H1 (cell line): ENCODE measurements around the gene UBE3B. TPM values are rescaled to one million over a fixed set of nuclear protein-coding genes. Genes with fewer than 3 reads are reported as not detected.

ENCODE experiments used
- CTCF ChIA-PET: fragments of 300-600 bp; sonication (Branson Sonifier 250); formaldehyde crosslinking; loops from one replicate; lab custom pipeline; 2021; ENCODE audit not compliant: partially characterized antibody; lab: Charles Lee
- POLR2A ChIA-PET: fragments of 300-600 bp; sonication (Branson Sonifier 250); formaldehyde crosslinking; loops from one replicate; lab custom pipeline; 2021; ENCODE audit warnings: inconsistent platforms; ENCODE audit not compliant: partially characterized antibody; lab: Charles Lee
- DNase-seq, 2 experiments: peaks; one replicate each; pipeline versions ENCODE4 v3.0.0 to v3.0.0-alpha.2; 2010 to 2022; ENCODE audit warnings: low spot score in 2 of 2, low read depth in 1 of 2, mixed read lengths in 1 of 2
- FAIRE-seq: peaks from 2 replicates; lab custom pipeline; 2011; peaks lifted over from hg19 to GRCh38; lab: Jason Lieb, UNC
- H2AFZ ChIP-seq: 2 replicates; pipeline ENCODE4 v1.8.1; 2012; ENCODE audit warnings: low read length, inconsistent platforms
- H2AK5ac ChIP-seq: 2 replicates; pipeline ENCODE4 v1.6.1; 2013; ENCODE audit warnings: low read depth, low read length
- H2BK120ac ChIP-seq: replicated peaks from 2 replicates; pipeline ENCODE3; 2013; ENCODE audit warnings: low read depth, low read length, inconsistent platforms
- H2BK12ac ChIP-seq: 2 replicates; pipeline ENCODE4 v1.6.1; 2013; ENCODE audit warnings: low read depth, low read length
- H2BK15ac ChIP-seq: 2 replicates; pipeline ENCODE4 v1.6.1; 2013; ENCODE audit warnings: low read length
- H2BK20ac ChIP-seq: 2 replicates; pipeline ENCODE4 v1.6.1; 2013; ENCODE audit warnings: low read length
- H2BK5ac ChIP-seq: 2 replicates; pipeline ENCODE4 v1.6.1; 2013; ENCODE audit warnings: low read depth, low read length
- H3K14ac ChIP-seq: 2 replicates; pipeline ENCODE4 v1.6.1; 2013; ENCODE audit warnings: inconsistent platforms; ENCODE audit not compliant: insufficient read length
- H3K18ac ChIP-seq: 2 replicates; pipeline ENCODE4 v1.6.1; 2013; ENCODE audit warnings: low read length; ENCODE audit errors: extremely low read depth
- H3K23ac ChIP-seq: 2 replicates; pipeline ENCODE4 v1.6.1; 2013; ENCODE audit warnings: inconsistent platforms; ENCODE audit not compliant: insufficient read length
- H3K23me2 ChIP-seq: 2 replicates; pipeline ENCODE4 v1.6.1; 2013; ENCODE audit warnings: low read depth, low read length
- H3K27ac ChIP-seq: 2 replicates; pipeline ENCODE4 v1.6.1; 2011; ENCODE audit warnings: low read depth, low read length, inconsistent platforms
- H3K27me3 ChIP-seq, 4 experiments: replicated peaks in 1 of 4; 1 replicate in 1 of 4; 2 replicates in 3 of 4; pipeline versions ENCODE4 v1.6.1 to v1.8.1; 2011 to 2013; ENCODE audit warnings: low read length in 3 of 4, mild to moderate bottlenecking in 3 of 4, inconsistent platforms in 2 of 4, mixed read lengths in 2 of 4, moderate library complexity in 1 of 4; ENCODE audit not compliant: control insufficient read depth in 3 of 4, insufficient read depth in 3 of 4; ENCODE audit errors: extremely low read depth in 1 of 4
- H3K36me3 ChIP-seq, 4 experiments: 2 replicates each; pipeline versions ENCODE4 v1.6.1 to v1.8.1; 2011 to 2013; ENCODE audit warnings: mild to moderate bottlenecking in 4 of 4, low read length in 3 of 4, moderate library complexity in 2 of 4, control low read depth in 1 of 4, inconsistent platforms in 1 of 4; ENCODE audit not compliant: insufficient read depth in 4 of 4, control insufficient read depth in 2 of 4
- H3K4ac ChIP-seq: replicated peaks from 2 replicates; pipeline ENCODE3; 2013; ENCODE audit warnings: low read length, low read depth, mixed read lengths, inconsistent platforms; ENCODE audit not compliant: insufficient read length
- H3K4me1 ChIP-seq, 4 experiments: replicated peaks in 1 of 4; 1 replicate in 1 of 4; 2 replicates in 3 of 4; pipeline versions ENCODE4 v1.6.1 to v1.8.1; 2011 to 2013; ENCODE audit warnings: low read length in 3 of 4, inconsistent platforms in 2 of 4, mixed read lengths in 1 of 4; ENCODE audit not compliant: insufficient read depth in 4 of 4, control insufficient read depth in 3 of 4
- H3K4me2 ChIP-seq, 2 experiments: 2 replicates each; pipeline versions ENCODE4 v1.6.1 to v1.8.1; 2011 to 2013; ENCODE audit warnings: low read depth in 2 of 2, low read length in 2 of 2, control low read depth in 1 of 2, inconsistent platforms in 1 of 2, mild to moderate bottlenecking in 1 of 2; ENCODE audit not compliant: insufficient read depth in 1 of 2
- H3K4me3 ChIP-seq, 4 experiments: fragments of 200-600, 300-600 bp in 1 of 4; sonication (generic), shearing (Covaris generic), sonication (Bioruptor Twin) in 1 of 4; 2 replicates each; pipeline versions ENCODE4 v1.5.1 to v1.8.1; 2011 to 2016; ENCODE audit warnings: low read length in 4 of 4, low read depth in 3 of 4, control low read depth in 2 of 4, inconsistent platforms in 2 of 4, mild to moderate bottlenecking in 2 of 4, mixed read lengths in 1 of 4, moderate library complexity in 1 of 4; ENCODE audit not compliant: insufficient read depth in 2 of 4; ENCODE audit errors: extremely low read depth in 1 of 4
- H3K56ac ChIP-seq: replicated peaks from 2 replicates; pipeline ENCODE3; 2013; ENCODE audit warnings: low read depth, mild to moderate bottlenecking, mixed read lengths, low read length, inconsistent platforms; ENCODE audit not compliant: insufficient read length
- H3K79me1 ChIP-seq: 2 replicates; pipeline ENCODE4 v1.6.1; 2013; ENCODE audit warnings: low read depth, low read length, control low read depth
- H3K79me2 ChIP-seq, 2 experiments: 2 replicates each; pipeline versions ENCODE4 v1.6.1 to v1.8.1; 2012 to 2013; ENCODE audit warnings: low read length in 2 of 2, mild to moderate bottlenecking in 2 of 2, inconsistent platforms in 1 of 2; ENCODE audit not compliant: insufficient read depth in 2 of 2, control insufficient read depth in 1 of 2
- H3K9ac ChIP-seq, 4 experiments: replicated peaks in 1 of 4; 1 replicate in 1 of 4; 2 replicates in 3 of 4; pipeline versions ENCODE4 v1.6.1 to v1.8.1; 2011 to 2013; ENCODE audit warnings: low read depth in 3 of 4, low read length in 3 of 4, control low read depth in 2 of 4, mild to moderate bottlenecking in 2 of 4, moderate library complexity in 2 of 4, inconsistent platforms in 1 of 4; ENCODE audit errors: extremely low read depth in 1 of 4
- H3K9me3 ChIP-seq, 2 experiments: 2 replicates each; pipeline versions ENCODE4 v1.6.1 to v1.8.1; 2012 to 2013; ENCODE audit warnings: mild to moderate bottlenecking in 2 of 2, moderate library complexity in 2 of 2, control low read depth in 1 of 2, inconsistent platforms in 1 of 2, low read depth in 1 of 2, low read length in 1 of 2, mixed read lengths in 1 of 2; ENCODE audit not compliant: insufficient read depth in 2 of 2
- H4K20me1 ChIP-seq, 2 experiments: replicated peaks in 1 of 2; 2 replicates each; pipeline versions ENCODE3 to v1.8.1; 2011 to 2013; ENCODE audit warnings: inconsistent platforms in 2 of 2, low read length in 2 of 2, mild to moderate bottlenecking in 1 of 2; ENCODE audit not compliant: insufficient read depth in 2 of 2, control insufficient read depth in 1 of 2
- H4K5ac ChIP-seq: 2 replicates; pipeline ENCODE4 v1.6.1; 2013; ENCODE audit warnings: low read length, low read depth, mixed read lengths, inconsistent platforms; ENCODE audit not compliant: insufficient read length
- H4K8ac ChIP-seq: 2 replicates; pipeline ENCODE4 v1.8.0; 2013; ENCODE audit warnings: mild to moderate bottlenecking, moderate library complexity, low read length, inconsistent platforms; ENCODE audit not compliant: insufficient read depth; ENCODE audit errors: extremely low read depth
- H4K91ac ChIP-seq: replicated peaks from 2 replicates; pipeline ENCODE3; 2013; ENCODE audit warnings: low read length, mixed read lengths, inconsistent platforms; ENCODE audit not compliant: insufficient read length
- ASH2L ChIP-seq: fragments of 200-600, 300-600 bp; sonication (generic); IDR thresholded peaks from one replicate; pipeline ENCODE4 v1.7.1; 2017; ENCODE audit warnings: low read length
- EGR1 ChIP-seq: IDR thresholded peaks from 2 replicates; pipeline ENCODE4 v1.6.1; 2011; ENCODE audit warnings: low read depth, low read length, borderline replicate concordance
- EZH2 ChIP-seq: fragments of 200-600 bp; sonication (generic); IDR thresholded peaks from 2 replicates; pipeline ENCODE4 v1.7.1; 2012; ENCODE audit warnings: low read depth, mild to moderate bottlenecking, moderate library complexity, low read length, inconsistent platforms; ENCODE audit not compliant: severe bottlenecking
- KDM4A ChIP-seq: IDR thresholded peaks from one replicate; pipeline ENCODE4 v1.7.1; 2012; ENCODE audit warnings: low read depth, mild to moderate bottlenecking, moderate library complexity, low read length, inconsistent platforms; ENCODE audit not compliant: severe bottlenecking
- SIRT6 ChIP-seq: IDR thresholded peaks from one replicate; pipeline ENCODE4 v1.7.1; 2012; ENCODE audit warnings: low read length, inconsistent platforms
- TEAD4 ChIP-seq: IDR thresholded peaks from 2 replicates; pipeline ENCODE4 v1.6.1; 2012; ENCODE audit warnings: low read depth, low read length, inconsistent platforms, mixed read lengths
- WGBS, 2 experiments: shearing (Covaris generic) in 1 of 2; methylation state at CpG; one replicate each; pipeline versions ENCODE4 v1.1.6 to v1.1.7; 2013 to 2015; ENCODE audit warnings: low lambda C conversion rate in 2 of 2, mixed read lengths in 2 of 2, inconsistent platforms in 1 of 2, low coverage in 1 of 2, missing lambda C conversion rate in 1 of 2; ENCODE audit not compliant: insufficient replicate concordance in 2 of 2, insufficient coverage in 1 of 2, insufficient read length in 1 of 2; ENCODE audit errors: extremely low coverage in 1 of 2, missing lambda C conversion rate in 1 of 2; 5-methylcytosine and 5-hydroxymethylcytosine counted together
- polyA plus RNA-seq, 7 experiments: library from polyadenylated mRNA; depleted of rRNA in 3 of 7; stranded (reverse) in 5 of 7; unstranded in 2 of 7; fragments of >200 nt in 5 of 7; fragments of 200-250 nt in 2 of 7; gene quantifications; 1 replicate in 5 of 7; 2 replicates in 1 of 7; 4 replicates in 1 of 7; pipeline versions ENCODE4 v1.2.1 to v1.2.3, GENCODE V29; 2011 to 2013; ENCODE audit warnings: missing spikeins in 2 of 7, mixed read lengths in 2 of 7
- total RNA-seq: library from RNA; stranded (reverse); fragmentation: NEBNext Ultra II Directional; extraction: Animal tissue kit (Norgen Biotek cat#: 25700); gene quantifications from 2 replicates; pipeline ENCODE4 v1.2.1, GENCODE V29; 2021

UBE3B gene
- total and polyA plus RNA-seq, 2 of the 8 experiments (the other 6 are each of a cell fraction or from before 2014, with no cell fraction given), result 14.0 to 21.1 TPM

- no peak overlapping the region for H3K4me2 ChIP-seq
- 90% methylated on average over 5 of the region's 5 CpGs; no CpG with 5 or more reads in 1 of the 2 experiments for WGBS, 2 experiments
- 0 out of 4 replicates have a peak, but pooled peaks cover 0 to under 1% of the 10 kb centered on the region in 2 experiments for H3K79me2 ChIP-seq
- H2BK120ac ChIP-seq, result no peak overlapping the region
- peaks cover 0 to 4% (median 2%) of the 10 kb centered on the region in 4 experiments; a peak in 2 of 7 replicates for H3K4me1 ChIP-seq
- no peak overlapping the region for H4K5ac ChIP-seq
- peaks cover 0 to 4% of the 10 kb centered on the region in 2 experiments for H4K20me1 ChIP-seq
- H2BK12ac ChIP-seq, result no peak overlapping the region
- no peak overlapping the region for H3K14ac ChIP-seq
- H2BK20ac ChIP-seq, result no peak overlapping the region
- no peaks in the 10 kb centered on the region; the same call in 1 of the 2 replicates for H3K79me1 ChIP-seq
- DNase-seq (no peak), FAIRE-seq (no peak)
- H2BK5ac ChIP-seq, result no peak overlapping the region
- no peak overlapping the region for H3K9ac ChIP-seq
- no peaks in the 10 kb centered on the region for H3K27me3 ChIP-seq
- H4K8ac ChIP-seq, result no peak overlapping the region
- no peaks in the 10 kb centered on the region for H3K9me3 ChIP-seq
- H3K18ac ChIP-seq, result no peak overlapping the region
- H3K36me3 ChIP-seq, result peaks cover 2 to 15% (median 9%) of the 10 kb centered on the region in 4 experiments; a peak in 6 of 8 replicates
- H4K91ac ChIP-seq, result no peak overlapping the region
- H3K23ac ChIP-seq, result no peak overlapping the region
- no peak overlapping the region for H3K4me3 ChIP-seq
- no peak overlapping the region for H3K56ac ChIP-seq
- ChIA-PET CTCF (interaction anchor here (1.0 to 17.4 kb wide), 4 partner anchors 11 to 409 kb away, joined by 3 to 181 read pairs (median 3); no protein-coding TSS in a partner anchor), POLR2A (interaction anchor here (0.6 to 2.5 kb wide), 3 partner anchors 11 to 287 kb away, joined by 3 to 9 read pairs (median 4); no protein-coding TSS in a partner anchor)
- no peak overlapping the region for H3K4ac ChIP-seq
- H3K27ac ChIP-seq, result no peak overlapping the region
- no peaks in the 10 kb centered on the region for H3K23me2 ChIP-seq
- H2BK15ac ChIP-seq, result no peak overlapping the region
- no peak overlapping the region for H2AK5ac ChIP-seq
- no peak overlapping the region for H2AFZ ChIP-seq
- TF ChIP-seq TEAD4 (no peak), EGR1 (no peak), ASH2L (no peak), EZH2 (no peak), KDM4A (no peak), SIRT6 (no peak)
Measured at GRCh38 chr12:109443794-109444193, 33.6 kb upstream of the UBE3B start.
